Activated T-cell treated with anti-CD3 and anti-CD28 coated beads for 48 hours (primary cell): ENCODE results near the gene MX2.
"Not testable (repeated sequence)": the region's sequence is repeated elsewhere in the genome, so short reads cannot be mapped to it uniquely, and the experiment has no call there.

Source experiments
- DNase-seq: peaks from one replicate; pipeline ENCODE4 v3.0.0-alpha.2; 2020; ENCODE audit warnings: low read depth

Gene MX2

GRCh38 chr21:41342035-41342434, 19.8 kb upstream of the MX2 start:
- DNase-seq: no peak

DNA sequence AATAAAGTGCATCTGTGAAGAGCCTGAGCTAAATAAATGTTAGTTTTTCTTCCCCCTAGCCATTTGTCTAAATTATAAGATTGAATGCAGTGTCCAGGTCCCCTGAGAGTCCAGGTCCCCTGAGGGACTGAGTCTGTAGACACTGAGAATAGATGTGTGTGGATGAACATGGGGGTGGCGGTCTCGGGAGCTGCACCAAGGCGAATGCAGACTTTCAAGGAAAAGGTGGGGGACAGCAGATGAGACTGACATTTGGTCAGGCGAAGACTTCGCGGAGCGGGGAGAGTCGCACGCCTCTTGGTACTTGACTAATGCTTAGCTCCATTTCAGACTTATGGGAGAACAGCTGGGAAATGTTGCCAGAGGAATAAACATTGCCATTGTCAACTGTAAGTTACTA, 17.7 kb upstream of the MX2 start:
- DNase-seq: no peak

- DNase-seq: no peak
These were observed 16.5 kb upstream of the MX2 start for GRCh38 chr21:41345356-41345755.

DNA sequence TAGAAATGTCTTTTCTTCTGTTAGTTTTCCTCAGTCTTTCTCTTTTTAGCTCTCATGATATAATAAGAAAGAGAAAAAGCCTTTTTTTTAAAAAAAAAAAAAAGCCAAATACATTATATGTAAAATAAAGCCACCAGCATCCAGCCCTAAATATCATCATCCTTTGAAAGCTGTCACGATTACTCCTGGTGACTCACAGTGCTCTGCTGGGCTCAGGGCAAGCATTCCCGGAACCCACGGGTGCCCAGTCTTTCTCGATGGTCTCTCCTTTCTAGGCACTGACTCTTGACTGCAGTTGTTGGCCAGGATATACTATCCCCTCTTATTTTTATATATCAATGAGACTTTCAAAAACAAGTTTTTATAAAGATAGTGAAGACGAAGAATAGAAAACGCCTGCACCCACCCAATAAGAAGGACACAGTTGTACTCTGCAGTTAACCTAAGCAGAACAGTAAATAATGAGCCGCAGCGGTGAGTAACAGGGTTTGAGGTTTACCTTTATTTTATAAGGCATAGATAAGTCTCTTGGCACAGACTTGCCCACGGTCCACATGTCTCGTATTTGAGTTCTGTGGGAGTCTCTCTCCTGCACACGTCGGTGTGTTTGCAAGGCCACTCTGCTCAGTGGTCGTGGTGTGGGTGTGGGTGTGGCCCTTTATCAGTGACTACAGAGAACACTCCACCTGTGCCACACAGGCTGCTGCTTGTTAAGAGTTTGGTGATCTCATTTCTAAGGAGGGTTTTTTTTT, 15.7 kb upstream of the MX2 start:
- no peak for DNase-seq

- DNase-seq: no peak
These were observed 15.1 kb upstream of the MX2 start for GRCh38 chr21:41346758-41347157.

- no peak for DNase-seq
These were observed 13.4 kb upstream of the MX2 start for GRCh38 chr21:41348434-41348833.

- DNase-seq: no peak
These were observed 12.7 kb upstream of the MX2 start for GRCh38 chr21:41349126-41349525.

DNA sequence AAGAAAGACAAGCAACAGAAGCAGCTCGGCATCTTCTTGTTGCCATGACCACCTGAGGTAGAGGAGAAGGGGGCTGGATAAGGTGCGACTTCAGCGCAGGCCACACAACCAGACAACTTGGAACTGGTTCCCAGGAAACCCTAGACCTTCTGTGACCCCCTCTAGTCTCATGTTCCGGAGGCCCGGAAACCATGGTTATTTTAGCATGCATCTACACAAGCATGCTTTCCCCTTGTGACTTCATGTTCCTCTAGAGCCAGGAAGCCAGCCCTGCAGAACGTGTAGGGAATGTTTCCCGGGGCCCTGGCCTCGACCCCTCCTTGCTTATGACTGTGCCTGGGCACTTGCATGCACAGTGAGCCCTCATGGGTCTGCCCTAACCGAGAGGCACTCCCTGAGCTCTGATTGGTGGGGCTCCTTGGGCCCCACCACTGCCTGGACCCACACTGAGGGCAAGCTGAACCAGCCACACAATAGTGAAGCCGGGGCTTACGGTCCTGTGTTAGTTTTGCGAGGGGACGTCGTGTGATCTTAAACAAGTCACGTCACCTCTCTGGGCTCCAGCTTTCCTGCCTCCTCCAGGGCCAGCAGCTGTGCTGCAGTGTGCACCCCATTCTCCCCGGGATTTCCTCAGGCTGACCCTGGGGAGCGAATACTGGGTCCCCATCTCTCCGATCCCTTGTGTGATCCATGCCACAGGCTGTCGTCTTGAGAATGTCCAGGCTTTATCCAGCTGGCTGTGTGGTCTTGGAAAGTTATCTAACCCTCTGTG, 12.0 kb upstream of the MX2 start:
- no peak for DNase-seq

DNA sequence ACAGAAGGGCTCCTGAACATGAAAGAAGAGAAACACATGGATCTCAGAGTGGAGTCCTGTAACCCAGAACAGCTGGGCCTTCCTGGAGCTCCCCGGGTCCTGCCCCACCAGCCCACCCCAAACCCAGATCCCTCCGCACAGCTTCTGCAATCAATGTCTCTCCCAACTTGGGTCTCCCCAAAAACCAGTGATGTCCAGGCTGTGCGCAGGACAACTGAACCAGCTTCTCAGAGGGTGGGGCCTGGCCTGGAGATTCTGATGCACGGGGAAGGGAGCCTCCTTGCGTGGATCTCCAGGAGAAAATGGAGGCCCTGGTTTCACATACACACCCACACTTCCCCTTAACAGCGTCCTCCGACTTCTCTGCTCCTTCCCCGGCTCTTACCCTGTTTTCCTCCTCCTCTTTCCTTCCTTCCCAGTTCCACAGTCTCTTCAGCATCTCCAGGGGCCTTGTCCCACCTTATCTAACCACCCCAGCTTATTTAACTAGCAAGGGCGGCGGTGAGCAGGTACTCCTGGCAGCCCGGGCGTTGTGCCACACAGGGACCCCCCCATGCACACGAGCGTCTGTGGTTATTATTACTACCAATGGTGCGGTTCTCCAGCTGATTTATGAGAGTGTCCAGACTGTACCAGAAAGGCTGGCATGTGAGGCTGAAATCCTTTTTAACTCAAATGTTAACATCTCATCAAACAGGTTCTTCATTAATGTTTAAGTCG, 11.2 kb upstream of the MX2 start:
- no peak for DNase-seq

DNA sequence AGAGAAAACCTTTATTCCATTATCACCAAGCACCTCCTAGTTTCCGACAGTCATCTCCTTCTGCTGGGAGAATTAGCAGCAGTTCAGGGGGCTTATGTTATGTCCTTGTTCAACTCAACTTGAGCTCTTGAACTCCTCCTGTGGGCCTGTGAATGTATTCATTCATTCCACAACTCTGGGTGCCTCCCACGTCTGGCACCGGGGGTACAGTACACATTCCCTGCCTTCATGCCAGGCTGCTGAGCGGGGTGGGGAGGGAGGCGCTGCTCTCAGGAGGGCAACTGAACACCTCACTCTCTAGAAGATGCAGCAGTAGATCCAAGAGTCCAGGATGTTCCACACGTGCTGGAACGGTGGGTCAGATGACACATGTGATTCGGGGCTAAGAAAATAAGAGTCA, 4.3 kb upstream of the MX2 start:
- no peak for DNase-seq

DNA sequence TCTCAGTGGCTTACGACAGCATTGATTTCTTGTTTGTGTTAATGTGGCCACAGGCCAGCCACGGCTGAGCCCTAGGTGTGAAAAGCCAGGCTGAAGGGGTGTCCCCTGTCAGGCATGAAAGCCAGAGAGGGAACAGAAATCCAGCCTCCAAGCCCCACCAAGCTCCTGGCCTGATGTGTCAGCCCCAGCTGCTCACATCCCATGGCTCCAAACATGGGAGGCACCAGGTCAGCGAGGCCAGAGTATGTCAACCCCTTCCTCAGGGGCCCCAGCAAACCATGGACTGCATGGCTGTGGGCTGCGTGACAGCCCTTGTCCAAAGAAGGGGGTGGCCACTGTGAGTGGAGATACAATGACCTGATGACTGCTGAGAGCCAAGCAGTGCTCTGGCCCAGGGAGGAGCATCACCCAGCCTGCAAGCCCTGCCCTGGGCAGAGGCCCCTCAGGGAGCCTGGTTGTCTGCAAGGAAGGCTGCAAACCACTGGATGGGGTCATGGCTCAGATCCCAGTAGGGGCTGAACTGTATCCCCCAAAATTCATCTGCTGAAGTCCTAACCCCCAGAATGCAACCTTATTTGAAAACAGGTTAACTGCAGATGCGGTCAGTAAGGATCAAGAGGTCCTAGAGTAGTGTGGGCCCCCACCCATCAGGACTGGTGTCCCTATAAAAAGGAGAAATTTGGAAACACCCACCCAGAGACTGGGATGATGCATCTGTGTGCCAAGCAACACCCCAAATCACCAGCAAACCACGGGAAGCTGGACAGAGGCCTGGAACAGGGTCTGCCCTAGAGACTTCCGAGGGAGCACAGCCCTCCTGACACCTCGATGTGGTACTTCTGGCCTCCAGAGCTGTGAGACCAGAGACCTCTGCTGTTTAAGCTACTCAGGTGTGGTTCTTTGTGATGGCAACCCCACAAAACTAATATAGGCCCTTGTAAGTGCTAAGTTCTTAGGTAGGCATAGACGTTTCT, 3.3 kb upstream of the MX2 start:
- DNase-seq: no peak

- no peak for DNase-seq
These were observed 2.5 kb upstream of the MX2 start for GRCh38 chr21:41359286-41359685.

DNA sequence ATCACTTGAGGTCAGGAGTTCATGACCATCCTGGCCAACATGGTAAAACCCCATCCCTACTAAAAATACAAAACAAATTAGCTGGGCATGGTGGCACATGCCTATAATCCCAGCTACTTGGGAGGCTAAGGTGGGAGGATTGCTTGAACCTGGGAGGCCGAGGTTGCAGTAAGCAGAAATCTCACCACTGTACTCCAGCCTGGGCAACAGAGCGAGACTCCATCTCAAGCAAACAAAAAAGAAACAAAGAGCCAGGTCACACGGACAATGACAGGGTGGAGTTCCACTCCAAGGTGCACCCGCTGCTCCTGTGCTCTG, 2.1 kb upstream of the MX2 start:
- not testable (repeated sequence) for DNase-seq

GRCh38 chr21:41360072-41360821, 1.6 kb upstream of the MX2 start:
- no peak for DNase-seq

- DNase-seq: no peak
These were observed 608 bp upstream of the MX2 start for GRCh38 chr21:41361053-41361785.

- no peak for DNase-seq
These were observed 960 bp downstream of the MX2 start for GRCh38 chr21:41362605-41363369.

- no peak for DNase-seq
These were observed 1.8 kb downstream of the MX2 start for GRCh38 chr21:41363370-41364270.

GRCh38 chr21:41364308-41364707, 2.5 kb downstream of the MX2 start:
- DNase-seq: no peak
